SK-N-MC (cell line): ENCODE data around the gene PTDSS2.
A peak's percentile ranks its signal among the peaks of the same experiment; 100 is the strongest.
"Not testable (repeated sequence)": the region's sequence is repeated elsewhere in the genome, so short reads cannot be mapped to it uniquely, and the experiment has no call there.

Experiments
- DNase-seq: peaks from one replicate; pipeline ENCODE4 v3.0.0-alpha.2; 2011; ENCODE audit warnings: low read depth, low spot score
- H3K27ac ChIP-seq: fragments of 200-600 bp; sonication (generic); 2 replicates; pipeline ENCODE4 v1.5.1; 2016; ENCODE audit warnings: mixed run types
- H3K36me3 ChIP-seq: fragments of 200-600 bp; sonication (generic); 2 replicates; pipeline ENCODE4 v1.6.1; 2017; ENCODE audit warnings: antibody characterized with exemption, low read length, mixed read lengths; ENCODE audit not compliant: insufficient read depth
- H3K4me3 ChIP-seq: fragments of 200-600 bp; sonication (generic); 2 replicates; pipeline ENCODE4 v1.5.1; 2016
- H3K9ac ChIP-seq: fragments of 200-600 bp; sonication (generic); 2 replicates; pipeline ENCODE4 v1.8.0; 2017; ENCODE audit warnings: mixed run types, mixed read lengths; ENCODE audit not compliant: insufficient read length
- H3K9me3 ChIP-seq: fragments of 200-600 bp; sonication (generic); 2 replicates; pipeline ENCODE4 v1.6.1; 2017; ENCODE audit warnings: low read depth, mild to moderate bottlenecking, antibody characterized with exemption, low read length, moderate library complexity, mixed read lengths
- EZH2 ChIP-seq: fragments of 200-600 bp; sonication (generic); IDR thresholded peaks from one replicate; pipeline ENCODE4 v1.6.1; 2017; ENCODE audit warnings: antibody characterized with exemption
- FOXP2 ChIP-seq: optimal IDR thresholded peaks from 2 replicates; pipeline ENCODE3; 2011; ENCODE audit warnings: mild to moderate bottlenecking, moderate library complexity; ENCODE audit not compliant: insufficient read depth; ENCODE audit errors: extremely low read length, control extremely low read depth
- POLR2AphosphoS5 ChIP-seq: IDR thresholded peaks from 2 replicates; pipeline ENCODE4 v1.6.1; 2012; ENCODE audit warnings: mild to moderate bottlenecking, low read depth, low read length, borderline replicate concordance

Gene PTDSS2

GRCh38 chr11:449889-450808 is at the start of gene PTDSS2:
Gene PTDSS2, plus strand, starts transcription at chr11:450279. Its CDS starts 177 bp downstream, at chr11:450456.
- peak; percentile 51 for DNase-seq
- peak within 1 kb of the TSS; percentile 42; the same call in 1 of the 2 replicates for H3K27ac ChIP-seq

GRCh38 chr11:401196-401595 is 48.9 kb upstream of the PTDSS2 start:
- not testable (repeated sequence) for H3K9ac ChIP-seq, H3K4me3 ChIP-seq, H3K9me3 ChIP-seq, H3K36me3 ChIP-seq, DNase-seq, H3K27ac ChIP-seq

More at GRCh38 chr11:449889-450808, at the start of gene PTDSS2:
- TF ChIP-seq FOXP2, result no peak
- TF ChIP-seq POLR2AphosphoS5, result peak; percentile 77
- TF ChIP-seq EZH2, result no peak
- Histone ChIP-seq H3K9ac (peak within 1 kb of the TSS; percentile 80), H3K4me3 (peak within 1 kb of the TSS; percentile 85), H3K9me3 (no peaks in the 10 kb centered on the region), H3K36me3 (peaks cover 13% of the 10 kb centered on the region; the same call in 1 of the 2 replicates)

GRCh38 chr11:403021-403760 is 46.9 kb upstream of the PTDSS2 start:
- no peak for DNase-seq
- H3K4me3 ChIP-seq, result no peak overlapping the region
- no peak overlapping the region for H3K27ac ChIP-seq
- H3K36me3 ChIP-seq, result no peaks in the 10 kb centered on the region
- H3K9ac ChIP-seq, result no peak overlapping the region
- no peaks in the 10 kb centered on the region for H3K9me3 ChIP-seq
- TF ChIP-seq FOXP2 (no peak), EZH2 (no peak), POLR2AphosphoS5 (no peak)

- DNase-seq, result no peak
These were observed 46.2 kb upstream of the PTDSS2 start for GRCh38 chr11:403761-404431.

GRCh38 chr11:404551-405264 is 45.4 kb upstream of the PTDSS2 start:
- Histone ChIP-seq H3K27ac (no peak overlapping the region), H3K9me3 (no peaks in the 10 kb centered on the region), H3K36me3 (no peaks in the 10 kb centered on the region), H3K9ac (no peak overlapping the region), H3K4me3 (no peak overlapping the region)
- no peak for DNase-seq
- TF ChIP-seq EZH2 (no peak), POLR2AphosphoS5 (no peak), FOXP2 (no peak)

More at GRCh38 chr11:403761-404431, 46.2 kb upstream of the PTDSS2 start:
- Histone ChIP-seq H3K9ac (no peak overlapping the region), H3K4me3 (no peak overlapping the region), H3K36me3 (no peaks in the 10 kb centered on the region), H3K9me3 (no peaks in the 10 kb centered on the region), H3K27ac (no peak overlapping the region)
- TF ChIP-seq EZH2, result no peak
- TF ChIP-seq FOXP2, result no peak
- TF ChIP-seq POLR2AphosphoS5, result no peak

- no peak overlapping the region for H3K27ac ChIP-seq
- no peaks in the 10 kb centered on the region for H3K36me3 ChIP-seq
- H3K4me3 ChIP-seq, result no peak overlapping the region
- H3K9ac ChIP-seq, result no peak overlapping the region
- no peak for DNase-seq
- H3K9me3 ChIP-seq, result no peaks in the 10 kb centered on the region
- no peak for TF ChIP-seq EZH2
- TF ChIP-seq FOXP2, result no peak
- no peak for TF ChIP-seq POLR2AphosphoS5
These were observed 44.6 kb upstream of the PTDSS2 start for GRCh38 chr11:405323-405953.

GRCh38 chr11:405954-406795 is 43.9 kb upstream of the PTDSS2 start:
- DNase-seq, result no peak
- H3K4me3 ChIP-seq, result peak overlapping the region; percentile 80
- no peak overlapping the region for H3K27ac ChIP-seq
- H3K36me3 ChIP-seq, result no peaks in the 10 kb centered on the region
- no peak for TF ChIP-seq FOXP2
- H3K9ac ChIP-seq, result no peak overlapping the region
- H3K9me3 ChIP-seq, result no peaks in the 10 kb centered on the region
